ENCODE data around the gene LHX4. TPM values are rescaled to one million over a fixed set of nuclear protein-coding genes. Genes with fewer than 3 reads are reported as not detected.
A peak's percentile ranks its signal among the peaks of the same experiment; 100 is the strongest.

Gene LHX4
- total and polyA plus RNA-seq, 8 donors, result 0.03 to 0.19 (median 0.12) TPM; not detected in 3

GRCh38 chr1:180271272-180272255 is 41.5 kb downstream of the LHX4 start:
- TF ChIP-seq CTCF (IDR thresholded peaks at IDR 0.05), result no peak
- Histone ChIP-seq H3K4me3 (no peak overlapping the region), H3K9me3 (no peaks in the 10 kb centered on the region), H3K27ac (no peak overlapping the region), H3K36me3 (no peaks in the 10 kb centered on the region), H3K4me1 (peaks cover 0 to 9% (median 0%) of the 10 kb centered on the region in 3 donors), H3K27me3 (no peaks in the 10 kb centered on the region)
- intact Hi-C loops (cut with DNase I), result no loop called here
- WGBS, 2 donors, result 78% methylated on average over 23 of the region's 23 CpGs
- FAIRE-seq, result no peak
- peak; percentile 46 to 80 (median 78) for ATAC-seq
- DNase-seq, result peak in 3 of 6 donors; percentile 49 to 58 (median 56)

- no peaks in the 10 kb centered on the region for H3K36me3 ChIP-seq
- TF ChIP-seq CTCF (IDR thresholded peaks at IDR 0.05), result no peak
- DNase-seq (no peak), FAIRE-seq (no peak), ATAC-seq (no peak)
- no peak overlapping the region for H3K4me3 ChIP-seq
- H3K4me1 ChIP-seq, result peaks cover 0 to 9% (median 0%) of the 10 kb centered on the region in 3 donors
- H3K27ac ChIP-seq, result no peak overlapping the region
- intact Hi-C loops (cut with DNase I), result no loop called here
- 94 to 98% methylated on average over 4 of the region's 4 CpGs for WGBS, 2 donors
- H3K9me3 ChIP-seq, result no peaks in the 10 kb centered on the region
- H3K27me3 ChIP-seq, result no peaks in the 10 kb centered on the region
These were observed 42.3 kb downstream of the LHX4 start for GRCh38 chr1:180272395-180272794.

- WGBS, 2 donors, result 95 to 98% methylated on average over 2 of the region's 2 CpGs
- ATAC-seq, result no peak
- no peak for FAIRE-seq
These were observed 43.0 kb downstream of the LHX4 start for GRCh38 chr1:180273066-180273465.

GRCh38 chr1:180274221-180274620 is 44.2 kb downstream of the LHX4 start:
- H3K27ac ChIP-seq, result no peak overlapping the region
- ATAC-seq (no peak), FAIRE-seq (no peak), DNase-seq (no peak)
- peaks cover 0 to 9% (median 0%) of the 10 kb centered on the region in 3 donors for H3K4me1 ChIP-seq
- H3K4me3 ChIP-seq, result no peak overlapping the region
- H3K9me3 ChIP-seq, result no peaks in the 10 kb centered on the region
- no peak for TF ChIP-seq CTCF (IDR thresholded peaks at IDR 0.05)
- H3K36me3 ChIP-seq, result no peaks in the 10 kb centered on the region
- 97 to 98% methylated on average over 11 of the region's 11 CpGs for WGBS, 2 donors
- intact Hi-C loops (cut with DNase I), result no loop called here
- no peaks in the 10 kb centered on the region for H3K27me3 ChIP-seq

More at GRCh38 chr1:180273066-180273465, 43.0 kb downstream of the LHX4 start:
- intact Hi-C loops (cut with DNase I), result no loop called here
- Histone ChIP-seq H3K36me3 (no peaks in the 10 kb centered on the region), H3K4me1 (peaks cover 0 to 9% (median 0%) of the 10 kb centered on the region in 3 donors), H3K27ac (no peak overlapping the region), H3K4me3 (no peak overlapping the region), H3K9me3 (no peaks in the 10 kb centered on the region), H3K27me3 (no peaks in the 10 kb centered on the region)
- no peak for TF ChIP-seq CTCF (IDR thresholded peaks at IDR 0.05)
- DNase-seq, result no peak

- intact Hi-C loops (cut with DNase I), result no loop called here
These were observed 45.7 kb downstream of the LHX4 start for GRCh38 chr1:180275726-180276125.

More at GRCh38 chr1:180275726-180276125, 45.7 kb downstream of the LHX4 start:
- ATAC-seq (no peak), DNase-seq (peak in 1 of 6 donors; percentile 25), FAIRE-seq (no peak)
- Histone ChIP-seq H3K27ac (no peak overlapping the region), H3K4me3 (no peak overlapping the region), H3K36me3 (peaks cover 0 to under 1% (median 0%) of the 10 kb centered on the region in 3 donors), H3K27me3 (no peaks in the 10 kb centered on the region), H3K9me3 (no peaks in the 10 kb centered on the region), H3K4me1 (peaks cover 0 to 6% (median 0%) of the 10 kb centered on the region in 3 donors)
- no peak for TF ChIP-seq CTCF (IDR thresholded peaks at IDR 0.05)
- 95 to 96% methylated on average over 5 of the region's 5 CpGs for WGBS, 2 donors
